ENCODE results near the gene LITAFD.
"Not testable (repeated sequence)": the region's sequence is repeated elsewhere in the genome, so short reads cannot be mapped to it uniquely, and the experiment has no call there.

The LITAFD gene

DNA sequence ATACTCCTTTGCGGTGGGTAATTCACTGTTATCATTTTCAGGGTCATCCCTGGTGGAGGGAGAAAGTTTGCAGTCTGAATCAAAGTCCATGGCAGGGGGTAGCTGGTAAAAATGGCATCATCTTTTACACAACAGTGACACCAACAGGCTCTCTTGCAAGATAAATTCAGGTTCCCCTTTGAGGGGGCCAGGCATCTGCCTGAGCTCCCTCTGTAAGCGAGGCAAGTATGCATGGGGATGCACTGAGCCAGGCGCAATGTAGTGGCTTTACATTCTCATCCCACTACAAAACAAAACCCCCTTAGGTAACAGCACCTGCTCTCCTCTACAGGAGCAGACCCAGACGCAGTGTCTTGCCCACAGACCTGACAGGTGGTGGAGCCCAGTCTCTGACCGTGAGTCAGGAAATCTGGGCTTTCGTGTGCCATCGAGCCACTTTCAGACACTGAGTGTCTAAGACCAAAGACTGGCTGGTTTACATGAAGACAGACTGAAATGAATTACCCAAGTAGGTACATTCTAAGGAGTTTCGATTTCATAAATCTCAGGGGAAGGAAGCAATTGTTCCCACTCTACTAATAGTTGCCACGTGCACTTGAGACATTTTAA lies 17.7 kb downstream of the LITAFD start:
- DNase-seq, result no peak

GRCh38 chr16:8900343-8900742 lies 18.2 kb downstream of the LITAFD start:
- DNase-seq, result no peak

DNA sequence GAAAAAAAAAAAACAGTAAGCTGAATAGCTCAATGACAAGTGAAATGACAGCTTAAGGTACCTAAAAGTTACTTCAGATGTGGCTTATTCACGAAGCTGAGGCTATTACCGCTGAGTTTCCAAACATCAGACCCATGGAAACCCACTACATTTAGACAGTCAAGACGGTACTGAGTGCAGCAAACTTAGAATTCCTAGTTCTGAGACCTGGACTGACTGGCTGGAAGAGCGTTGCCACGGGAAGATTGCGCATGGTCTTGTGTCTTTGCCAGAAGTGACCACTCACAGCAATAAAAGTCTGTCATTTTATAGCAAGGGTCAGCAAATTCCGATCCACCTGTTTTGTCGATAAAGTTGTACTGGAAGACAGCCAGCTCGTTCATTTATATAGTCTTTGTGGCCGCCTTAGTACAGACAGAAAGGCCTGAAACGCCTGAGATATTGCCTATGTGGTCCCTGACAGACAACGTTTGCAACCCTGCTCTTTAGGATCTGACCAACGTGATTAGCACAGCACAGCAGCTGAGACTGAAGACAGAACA lies 19.2 kb downstream of the LITAFD start:
- DNase-seq, result no peak

DNA sequence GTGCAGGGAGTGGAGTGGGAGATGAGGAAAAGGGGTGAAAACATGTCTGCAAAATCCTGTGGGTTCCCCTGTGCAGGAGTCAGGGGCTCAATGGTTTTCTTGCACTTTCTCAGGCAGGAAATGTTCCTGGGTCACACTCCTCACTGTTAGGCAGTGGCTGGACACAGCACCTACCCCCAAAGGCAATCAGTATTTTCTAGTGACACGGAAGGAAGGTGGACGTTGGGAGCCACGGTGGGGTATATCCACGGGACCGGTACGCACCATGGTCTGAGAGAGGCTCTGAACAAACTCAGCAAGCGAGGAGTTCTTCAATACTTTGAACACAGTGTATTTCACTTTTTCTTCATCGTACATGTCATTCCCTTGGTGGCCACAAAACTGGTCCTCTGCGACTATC lies 20.9 kb downstream of the LITAFD start:
- no peak for DNase-seq

- DNase-seq, result no peak
Observed at GRCh38 chr16:8904018-8904430, 21.9 kb downstream of the LITAFD start.

- no peak for DNase-seq
Observed at GRCh38 chr16:8905168-8905762, 23.1 kb downstream of the LITAFD start.

- no peak for DNase-seq
Observed at GRCh38 chr16:8905795-8906591, 23.8 kb downstream of the LITAFD start.

DNA sequence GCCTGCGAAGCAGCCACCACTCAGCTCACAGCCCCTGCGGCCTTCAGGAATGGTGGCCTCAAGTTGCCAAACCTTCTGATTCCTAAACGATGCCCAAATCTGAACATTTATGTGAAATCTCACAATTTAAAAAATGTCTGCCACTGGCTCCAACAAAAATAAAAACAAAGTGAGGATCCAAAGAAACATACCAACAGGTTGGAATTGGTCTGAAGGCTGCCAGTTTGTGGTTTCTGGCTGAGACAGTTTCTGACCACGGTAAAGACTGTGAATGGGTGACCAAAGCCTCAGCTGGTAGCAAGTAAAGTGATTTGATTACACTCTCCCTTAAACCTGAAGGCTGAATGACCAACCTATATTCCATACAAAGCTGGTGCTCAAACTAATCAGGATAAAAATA lies 24.9 kb downstream of the LITAFD start:
- DNase-seq, result no peak

DNA sequence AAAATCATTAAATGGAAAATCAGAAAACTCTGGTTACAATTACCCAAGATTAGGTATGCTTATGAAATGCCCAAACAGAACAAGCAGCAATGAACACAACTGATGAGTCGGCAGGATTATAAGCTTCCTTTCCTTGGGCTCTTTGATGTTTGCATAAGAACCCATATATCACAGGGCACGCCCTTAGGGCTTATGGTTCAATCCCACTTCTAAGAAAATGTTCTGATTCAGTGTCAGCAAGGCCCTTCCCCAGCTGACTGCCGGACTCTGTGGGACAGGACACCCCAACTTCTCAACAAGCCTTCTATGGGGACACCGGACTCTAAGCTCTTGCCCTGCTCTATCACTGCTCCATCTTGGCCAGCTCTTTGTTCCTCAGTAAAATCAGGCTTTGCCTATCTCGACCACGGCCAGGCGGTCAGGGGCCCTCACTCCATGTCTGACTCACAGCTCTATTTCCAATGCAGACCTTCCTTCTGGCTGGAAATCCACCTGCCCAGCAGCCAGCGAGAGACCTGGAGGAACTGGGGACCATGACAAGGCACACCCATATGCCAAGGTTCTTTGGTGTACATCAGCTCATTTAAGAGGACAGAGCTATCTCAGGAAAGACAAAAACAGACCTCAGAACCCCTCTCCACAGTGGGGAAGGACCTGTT lies 26.8 kb downstream of the LITAFD start:
- no peak for DNase-seq

GRCh38 chr16:8910811-8911210 lies 28.7 kb downstream of the LITAFD start:
- no peak for DNase-seq

DNA sequence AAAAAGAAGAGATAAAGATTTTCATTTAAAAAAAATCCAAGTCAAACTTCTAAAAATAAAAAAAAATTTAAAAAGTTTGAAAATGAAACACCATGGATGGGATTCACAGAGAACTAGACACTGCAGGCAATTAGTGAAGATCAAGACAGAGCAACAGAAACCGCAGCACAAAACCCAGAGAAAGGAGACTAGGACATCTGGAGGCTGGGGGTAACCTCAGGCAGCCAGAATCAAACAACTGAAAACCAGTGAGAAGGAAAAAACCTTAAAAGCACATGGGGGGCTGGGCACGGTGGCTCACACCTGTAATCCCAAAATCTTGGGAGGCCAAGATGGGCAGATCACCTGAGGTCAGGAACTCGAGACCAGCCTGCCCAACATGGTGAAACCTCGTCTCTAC lies 30.6 kb downstream of the LITAFD start:
- no peak for DNase-seq

DNA sequence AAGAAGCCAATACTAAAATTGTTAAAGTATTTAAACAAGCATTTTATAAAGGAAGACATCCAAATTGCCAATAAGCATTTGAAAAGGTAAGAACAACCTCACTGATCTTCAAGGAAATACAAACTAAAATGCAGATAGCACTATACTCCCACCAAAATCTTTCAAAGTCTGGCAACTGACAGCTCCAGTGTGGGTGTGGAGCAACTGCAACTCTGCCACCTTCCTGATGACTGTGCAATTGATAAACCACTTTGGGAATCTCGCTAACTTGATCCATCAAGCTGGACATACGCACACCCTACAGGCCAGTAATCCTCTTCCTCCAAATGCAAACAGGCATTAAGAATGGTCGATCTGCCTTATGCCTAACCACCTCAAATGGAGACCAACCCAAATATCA lies 31.9 kb downstream of the LITAFD start:
- DNase-seq, result no peak

- DNase-seq, result no peak
Observed at GRCh38 chr16:8915722-8916301, 33.7 kb downstream of the LITAFD start.

GRCh38 chr16:8916541-8917225 lies 34.5 kb downstream of the LITAFD start:
- no peak for DNase-seq

DNA sequence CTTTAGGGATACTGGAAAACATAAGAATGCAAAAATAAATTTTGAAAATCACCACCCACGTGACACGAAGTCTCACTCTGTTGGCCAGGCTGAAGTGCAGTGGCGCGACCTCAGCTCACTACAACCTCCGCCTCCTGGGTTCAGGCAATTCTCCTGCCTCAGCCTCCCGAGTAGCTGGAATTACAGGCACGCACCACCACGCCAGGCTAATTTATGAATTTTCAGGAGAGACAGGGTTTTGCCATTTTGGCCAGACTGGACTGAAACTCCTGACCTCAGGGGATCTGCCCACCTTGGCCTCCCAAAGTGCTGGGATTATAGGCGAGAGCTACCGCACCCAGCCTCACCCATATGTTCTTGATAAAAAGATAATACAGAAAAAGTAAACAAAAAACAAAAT lies 35.2 kb downstream of the LITAFD start:
- not testable (repeated sequence) for DNase-seq

DNA sequence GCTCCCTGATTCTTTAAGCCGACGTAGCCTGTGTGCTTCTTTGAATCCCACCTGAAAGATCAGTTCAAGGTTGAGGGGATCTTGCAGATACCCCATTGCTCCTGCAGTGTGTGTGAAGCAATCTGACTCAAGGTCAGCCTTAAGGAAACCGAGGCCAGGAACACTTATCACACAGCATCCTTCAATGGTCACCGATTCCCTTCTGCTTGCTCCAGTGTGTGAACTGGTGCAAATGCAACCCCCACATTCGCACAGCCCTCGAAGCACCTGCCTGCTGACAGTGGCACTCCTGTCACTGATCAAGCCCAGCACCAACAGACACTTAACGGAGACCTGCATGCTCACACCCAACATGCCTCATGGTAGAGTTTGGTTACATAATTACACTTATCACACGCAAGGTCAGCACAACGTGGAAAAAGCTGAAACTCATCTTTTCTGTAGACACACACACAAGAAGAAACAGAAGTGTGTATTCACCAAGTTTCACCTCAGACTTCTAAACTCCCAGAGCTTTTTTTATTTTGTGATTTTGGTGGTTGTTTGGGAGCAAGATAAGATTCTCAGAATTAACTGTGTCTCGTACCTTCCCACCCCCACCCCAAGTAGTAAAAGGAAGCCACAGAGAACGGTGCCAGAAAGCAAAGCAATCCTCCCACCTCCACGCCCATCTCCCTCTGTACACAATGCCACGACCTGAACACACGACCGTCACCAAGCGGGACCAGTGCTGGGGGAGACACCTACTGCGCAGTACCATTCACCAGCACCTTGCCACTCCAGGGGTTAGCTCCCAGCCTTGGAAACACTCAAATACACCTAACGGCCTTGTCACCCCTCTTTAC lies 37.2 kb downstream of the LITAFD start:
- DNase-seq, result no peak

- DNase-seq, result no peak
Observed at GRCh38 chr16:8919934-8920462, 37.8 kb downstream of the LITAFD start.

DNA sequence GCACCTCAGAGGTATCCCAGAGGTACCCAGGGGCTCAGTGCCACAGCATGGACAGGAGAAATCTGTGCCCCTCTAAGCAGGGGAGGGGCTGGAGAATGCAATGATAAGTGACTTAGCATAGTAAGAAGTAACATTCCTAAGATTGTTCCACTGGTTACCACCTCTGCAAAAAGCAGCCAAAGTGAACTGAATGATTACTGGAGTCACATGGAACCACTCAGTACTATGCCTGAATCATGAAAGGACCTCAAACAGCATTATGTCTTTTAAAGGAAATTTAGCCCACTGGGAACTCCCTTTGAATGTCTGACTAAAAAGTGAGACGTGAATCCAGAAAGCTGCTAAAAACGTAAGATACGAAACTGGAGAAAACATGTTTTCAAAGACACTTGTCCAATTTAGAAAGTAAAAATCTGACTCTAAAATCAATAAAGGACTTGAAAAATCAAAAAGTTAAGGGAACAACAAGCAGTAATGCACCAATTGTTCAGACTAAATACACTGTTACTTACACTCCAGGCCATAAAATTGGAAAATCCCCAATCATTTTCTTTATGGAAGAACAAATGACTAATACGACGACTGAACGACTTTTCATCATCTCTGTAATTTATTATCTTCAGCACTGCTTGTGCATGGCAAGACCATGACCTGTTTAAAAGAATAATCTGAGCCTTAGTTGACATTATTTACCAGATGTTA lies 38.6 kb downstream of the LITAFD start:
- no peak for DNase-seq

DNA sequence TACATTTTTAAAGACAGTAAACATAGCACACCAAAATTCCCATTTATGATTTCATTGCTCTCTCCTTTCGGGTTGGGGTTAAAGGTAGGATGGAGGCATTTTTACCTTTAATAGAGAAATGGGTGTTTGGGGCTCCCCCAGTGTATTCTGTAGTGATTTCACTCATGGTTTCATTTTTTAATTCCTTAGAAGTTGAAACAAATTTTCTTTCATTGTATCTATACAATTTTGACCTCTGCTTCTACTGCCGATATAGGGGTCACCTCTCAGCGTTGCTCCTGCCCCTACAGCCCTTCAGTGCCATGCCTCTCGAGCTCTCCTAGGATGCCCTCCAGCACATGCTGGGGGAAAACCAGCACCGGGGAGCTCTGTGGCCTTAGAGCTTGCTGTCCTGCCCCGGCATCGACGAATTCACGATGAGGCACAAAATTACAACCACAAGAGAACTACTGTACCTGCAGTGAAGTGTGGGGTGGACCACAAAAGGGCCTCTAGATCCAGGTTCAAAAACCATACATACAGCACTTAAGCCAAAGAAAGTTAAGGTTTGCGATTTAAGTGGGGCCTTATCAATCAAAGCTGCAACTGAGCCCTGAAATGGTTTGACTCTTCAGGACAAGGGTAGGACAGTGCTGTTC lies 39.3 kb downstream of the LITAFD start:
- no peak for DNase-seq

DNA sequence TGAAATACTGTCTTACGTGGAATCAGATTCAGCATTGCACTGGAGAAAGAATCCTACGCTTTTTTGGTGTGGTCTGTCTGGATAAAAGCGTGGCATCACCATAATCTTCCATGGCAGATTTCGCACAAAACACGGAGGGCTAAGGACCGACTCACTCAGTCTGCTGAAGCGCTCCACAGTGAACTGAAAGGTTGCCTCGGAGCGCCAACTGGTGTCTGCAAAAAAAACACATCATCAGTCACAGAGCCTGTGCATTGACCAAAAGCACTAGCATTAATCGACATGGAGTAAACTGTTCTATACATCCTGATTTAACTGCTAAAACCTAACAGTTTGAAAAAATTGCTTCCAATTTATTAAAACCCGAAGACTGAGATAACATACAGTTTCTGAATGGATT lies 41.0 kb downstream of the LITAFD start:
- no peak for DNase-seq
